GM21576 (cell line): ENCODE measurements around the gene TMEM11.
"Not testable (repeated sequence)": the region's sequence is repeated elsewhere in the genome, so short reads cannot be mapped to it uniquely, and the experiment has no call there.

Experiments
- ATAC-seq: cut with Tn5 transposase; IDR thresholded peaks from one replicate; pipeline ENCODE4 v1.9.1; 2021; ENCODE audit warnings: mild to moderate bottlenecking, moderate library complexity; ENCODE audit not compliant: unreplicated experiment

The TMEM11 gene

GRCh38 chr17:21212826-21213637 is 929 bp downstream of the TMEM11 start:
- ATAC-seq = no peak

GRCh38 chr17:21211825-21212479 is 2.0 kb downstream of the TMEM11 start:
- ATAC-seq = no peak

GRCh38 chr17:21210411-21211076 is 3.4 kb downstream of the TMEM11 start:
- ATAC-seq = no peak

DNA sequence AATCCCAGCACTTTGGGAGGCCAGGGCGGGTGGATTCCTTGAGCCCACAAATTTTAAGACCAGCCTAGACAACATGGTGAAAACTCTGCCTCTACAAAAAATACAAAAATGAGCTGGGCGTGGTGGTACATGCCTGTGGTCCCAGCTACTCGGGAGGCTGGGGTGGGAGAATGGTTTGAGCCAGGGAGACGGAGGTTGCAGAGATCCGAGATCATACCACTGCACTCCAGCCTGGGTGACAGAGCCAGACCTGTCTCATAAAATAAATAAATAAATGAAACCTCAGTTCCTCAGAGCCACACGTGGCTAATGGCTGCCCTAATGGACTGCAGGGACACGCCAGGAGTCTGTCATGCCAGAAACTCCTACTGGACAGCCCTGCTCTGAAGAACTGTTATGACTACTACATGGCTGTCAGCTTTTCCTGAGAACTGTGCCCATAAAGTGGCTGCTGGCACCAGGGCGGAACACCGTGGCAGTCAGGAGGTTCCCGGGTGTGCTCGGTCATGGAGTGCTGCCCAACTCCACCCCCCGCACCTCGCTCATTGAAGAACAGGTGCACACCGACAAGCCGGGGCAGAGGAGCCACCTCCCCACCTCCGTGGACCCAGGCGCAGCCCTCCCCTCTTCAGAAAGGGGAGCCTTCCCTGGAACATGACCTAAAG is 4.3 kb downstream of the TMEM11 start:
- ATAC-seq = no peak

DNA sequence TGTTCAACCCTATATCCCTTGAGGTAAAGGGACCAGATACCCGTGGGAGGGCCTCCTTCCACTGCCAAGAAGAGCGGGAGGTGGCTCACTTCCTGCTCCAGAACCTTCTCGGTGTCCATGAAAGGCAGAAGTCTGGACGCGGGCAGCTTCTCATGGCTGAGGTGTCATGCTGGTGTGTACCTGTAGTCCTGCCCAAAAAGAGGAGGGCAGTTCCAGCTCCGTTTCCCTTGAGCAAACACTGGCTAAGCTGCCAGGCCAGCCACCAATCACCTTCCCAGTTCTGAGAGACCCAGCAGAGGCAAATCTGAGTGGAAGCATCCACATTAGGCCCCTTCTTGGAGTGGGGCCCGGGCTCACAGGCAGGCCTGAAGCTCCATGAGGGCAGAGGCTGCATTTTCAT is 5.6 kb downstream of the TMEM11 start:
- ATAC-seq = no peak

DNA sequence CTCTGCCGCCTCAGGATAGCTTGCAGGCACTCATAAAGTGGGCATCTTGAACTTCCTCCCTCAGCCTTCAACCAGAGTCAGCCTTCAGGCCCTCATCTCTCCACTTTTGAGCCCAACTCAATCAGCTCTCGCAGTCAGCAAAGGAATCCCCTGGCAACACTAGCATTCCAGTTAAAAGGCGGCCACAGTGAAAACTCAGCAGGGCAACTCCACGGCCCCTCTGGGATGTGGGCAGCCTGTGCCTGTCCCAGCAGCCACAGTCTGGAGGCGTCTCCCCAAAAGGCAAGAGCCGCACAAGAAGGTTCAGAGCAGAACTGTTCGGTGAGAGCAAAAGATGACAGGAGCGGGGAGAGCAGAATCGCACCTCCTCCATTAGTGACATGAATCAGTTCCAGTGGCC is 9.0 kb downstream of the TMEM11 start:
- no peak for ATAC-seq

DNA sequence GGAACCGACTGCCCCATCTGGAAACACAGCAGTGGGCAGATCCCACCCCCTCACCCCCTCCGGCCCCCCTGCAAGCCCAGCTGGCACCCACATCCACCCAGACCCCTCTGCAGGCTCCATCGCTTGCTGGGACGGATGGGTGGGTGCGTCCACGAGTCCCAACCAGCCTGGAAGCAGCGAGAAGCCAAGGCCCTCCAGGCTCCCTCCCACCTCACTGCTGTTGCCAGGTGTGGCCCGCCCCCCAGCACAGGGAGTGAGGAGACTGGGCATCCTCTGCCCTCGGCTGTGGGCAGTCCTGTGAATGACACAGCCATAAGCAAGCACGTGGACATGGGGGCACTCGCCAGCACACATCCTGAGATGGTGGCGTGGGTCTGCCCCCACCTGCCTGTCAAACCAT is 11.4 kb downstream of the TMEM11 start:
- ATAC-seq = no peak

- no peak for ATAC-seq
These were observed 12.1 kb downstream of the TMEM11 start for GRCh38 chr17:21201874-21202273.

- ATAC-seq = no peak
These were observed 12.7 kb downstream of the TMEM11 start for GRCh38 chr17:21201298-21201595.

DNA sequence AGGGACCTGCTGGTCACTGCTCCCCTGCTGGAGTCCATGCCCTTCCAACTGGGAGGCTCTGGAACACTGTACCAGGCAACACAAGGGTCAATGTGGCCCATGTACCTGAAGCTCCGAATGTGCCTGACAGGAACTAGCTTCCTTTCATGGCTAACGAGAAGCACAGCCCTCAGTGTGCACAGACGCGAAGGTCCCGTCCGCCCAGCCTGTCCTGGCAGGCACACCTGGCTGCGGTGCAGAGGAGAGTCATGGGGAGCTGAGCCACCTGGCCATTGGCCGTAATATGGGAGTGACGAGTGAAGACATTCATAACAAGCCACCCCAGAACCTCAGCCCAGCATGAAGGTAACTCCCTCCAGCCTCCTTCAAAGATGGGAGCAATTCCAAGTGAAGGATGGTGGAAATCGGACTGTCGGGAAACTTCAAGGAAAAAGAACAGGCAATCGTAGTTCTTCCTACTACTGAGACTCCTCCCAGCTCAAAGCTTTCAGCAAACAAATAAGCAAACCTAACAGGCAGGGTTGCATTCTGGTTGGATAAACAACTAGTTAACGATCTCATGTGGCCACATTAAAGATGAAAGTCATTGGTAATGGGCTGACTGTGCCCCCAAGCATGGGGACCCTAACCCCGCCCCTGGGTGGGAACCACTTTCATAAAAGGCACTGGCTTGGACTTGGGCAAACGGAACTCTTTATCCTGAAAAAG is 13.2 kb downstream of the TMEM11 start:
- ATAC-seq = no peak

GRCh38 chr17:21199856-21200255 is 14.1 kb downstream of the TMEM11 start:
- no peak for ATAC-seq

GRCh38 chr17:21199311-21199710 is 14.7 kb downstream of the TMEM11 start:
- no peak for ATAC-seq

- ATAC-seq = no peak
These were observed 15.6 kb downstream of the TMEM11 start for GRCh38 chr17:21198411-21198810.

GRCh38 chr17:21196126-21196525 is 17.8 kb downstream of the TMEM11 start:
- ATAC-seq = no peak

GRCh38 chr17:21194703-21195102 is 19.3 kb downstream of the TMEM11 start:
- ATAC-seq = no peak

DNA sequence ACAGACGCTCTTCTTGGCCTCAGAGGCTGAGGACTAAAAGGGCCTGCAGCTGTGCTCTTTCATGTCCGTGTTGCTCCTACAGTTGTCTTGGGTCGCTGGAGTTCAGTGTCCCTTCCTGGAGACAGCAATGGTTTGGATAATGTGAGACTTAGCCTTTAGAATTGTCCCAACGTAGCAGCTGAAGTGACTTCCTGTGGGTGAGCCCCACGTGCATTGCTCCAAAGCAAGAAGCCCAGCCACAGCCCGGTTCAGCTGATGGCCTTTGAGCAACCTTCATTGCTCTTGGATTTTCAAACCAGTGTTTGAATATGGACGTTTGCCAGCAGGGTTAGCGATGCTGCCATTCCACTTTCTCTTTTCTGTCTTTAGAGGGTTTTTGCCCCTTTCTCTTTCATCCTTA is 19.7 kb downstream of the TMEM11 start:
- ATAC-seq = no peak

GRCh38 chr17:21193031-21193430 is 20.9 kb downstream of the TMEM11 start:
- no peak for ATAC-seq

GRCh38 chr17:21192414-21192813 is 21.5 kb downstream of the TMEM11 start:
- ATAC-seq = not testable (repeated sequence)

DNA sequence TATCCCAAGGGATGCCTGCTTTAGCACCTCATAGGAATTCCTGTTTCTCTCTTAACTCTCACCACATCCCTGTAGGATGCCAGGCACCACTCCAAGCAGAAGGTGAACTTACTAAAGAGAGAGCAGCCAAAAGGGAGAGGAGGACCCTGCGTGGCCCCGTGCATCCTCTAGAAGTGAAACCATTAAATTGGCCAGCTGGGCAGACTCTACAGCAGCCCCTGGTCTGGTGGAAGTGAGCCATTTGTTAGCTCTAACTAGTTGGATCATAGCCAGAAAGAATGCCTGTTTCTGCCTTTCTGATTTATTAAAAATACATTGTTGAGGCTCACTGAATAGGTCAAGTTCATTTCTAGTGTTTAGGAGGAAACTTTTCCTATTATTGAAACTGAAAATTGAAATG is 22.3 kb downstream of the TMEM11 start:
- ATAC-seq = no peak

DNA sequence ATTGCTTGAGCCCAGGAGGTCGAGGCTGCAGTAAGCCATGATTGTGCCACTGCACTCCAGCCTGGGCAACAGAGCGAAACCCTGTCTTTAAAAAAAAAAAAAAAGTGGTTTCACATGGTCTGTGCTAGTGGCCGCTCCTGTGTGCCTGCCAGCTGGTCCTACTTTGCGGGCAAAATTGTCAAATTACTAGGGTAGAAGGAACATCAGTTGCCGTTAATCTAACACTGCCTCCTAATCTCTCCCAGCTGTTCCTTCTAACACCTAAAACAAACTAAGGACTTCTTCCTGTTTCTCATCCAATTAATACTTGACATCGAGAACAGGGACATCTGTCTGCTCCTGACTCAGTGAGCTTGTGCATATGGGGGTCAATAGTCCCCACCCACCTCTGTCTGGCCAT is 23.9 kb downstream of the TMEM11 start:
- no peak for ATAC-seq

DNA sequence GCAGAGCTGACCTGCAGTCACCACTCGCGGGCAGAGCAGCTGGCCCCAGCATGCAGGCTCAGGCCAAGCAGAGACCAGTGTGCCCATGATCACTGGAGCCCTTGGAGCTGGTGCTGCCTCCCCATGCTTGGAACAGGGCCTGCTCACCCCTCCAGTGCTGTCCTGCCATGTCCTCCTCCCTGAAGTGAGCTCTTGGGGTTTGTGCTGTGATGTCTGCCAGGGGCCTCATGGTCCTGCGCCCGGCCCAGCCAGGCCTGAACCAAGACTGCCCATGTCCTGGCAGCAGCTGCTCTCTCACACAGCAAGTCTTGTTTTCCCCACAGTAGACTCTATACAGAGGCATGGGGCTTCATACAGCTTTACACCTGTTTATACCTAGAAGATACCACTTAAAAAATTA is 24.6 kb downstream of the TMEM11 start:
- no peak for ATAC-seq
